GM19372 (cell line): ENCODE results near the gene HSH2D.
"Not testable (repeated sequence)": the region's sequence is repeated elsewhere in the genome, so short reads cannot be mapped to it uniquely, and the experiment has no call there.

Source experiments
- ATAC-seq: cut with Tn5 transposase; IDR thresholded peaks from one replicate; pipeline ENCODE4 v1.9.1; 2021; ENCODE audit warnings: mild to moderate bottlenecking, low read depth, moderate library complexity; ENCODE audit not compliant: unreplicated experiment

Gene HSH2D, protein sequence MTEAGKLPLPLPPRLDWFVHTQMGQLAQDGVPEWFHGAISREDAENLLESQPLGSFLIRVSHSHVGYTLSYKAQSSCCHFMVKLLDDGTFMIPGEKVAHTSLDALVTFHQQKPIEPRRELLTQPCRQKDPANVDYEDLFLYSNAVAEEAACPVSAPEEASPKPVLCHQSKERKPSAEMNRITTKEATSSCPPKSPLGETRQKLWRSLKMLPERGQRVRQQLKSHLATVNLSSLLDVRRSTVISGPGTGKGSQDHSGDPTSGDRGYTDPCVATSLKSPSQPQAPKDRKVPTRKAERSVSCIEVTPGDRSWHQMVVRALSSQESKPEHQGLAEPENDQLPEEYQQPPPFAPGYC

DNA sequence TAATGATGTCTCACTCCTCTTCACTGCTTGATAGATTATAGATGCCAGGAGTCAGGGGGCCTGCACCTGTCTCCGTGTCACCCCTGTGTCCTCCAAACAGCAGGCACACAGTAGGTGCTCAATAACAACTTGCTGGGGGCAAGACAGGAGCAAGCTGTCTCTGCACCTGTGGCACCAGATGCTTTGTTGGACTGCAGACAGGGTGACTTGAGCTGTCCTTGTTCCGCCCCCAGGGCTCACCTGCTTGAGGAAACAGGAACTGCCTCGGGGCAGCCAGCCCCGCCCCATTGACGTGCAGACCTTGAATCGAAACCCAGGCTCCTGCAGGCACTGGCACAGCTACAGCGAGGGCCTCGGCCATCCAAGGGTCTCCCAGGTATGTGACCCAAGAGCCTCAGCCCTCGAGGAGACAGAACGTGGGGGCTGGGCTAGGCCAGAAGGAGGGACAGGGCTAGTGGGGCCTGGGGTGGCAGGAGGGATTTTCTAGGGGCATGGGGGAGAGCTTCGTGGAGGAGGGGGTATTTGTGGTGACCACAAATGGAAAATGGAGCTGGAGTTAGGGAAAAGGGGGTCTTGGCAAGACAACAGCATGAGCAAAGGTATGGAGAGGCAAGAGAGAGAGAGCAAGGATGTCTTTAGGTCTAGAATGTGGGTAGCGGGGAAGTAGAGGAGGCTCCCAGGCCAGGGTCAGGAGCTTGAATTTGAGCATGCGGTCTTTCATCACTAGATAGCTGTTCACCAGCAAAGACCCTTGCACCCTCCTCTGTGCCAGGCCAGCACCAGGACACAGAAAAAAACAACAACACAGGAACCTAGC is at the start of gene HSH2D:
TSS of gene HSH2D (plus strand) at position 287 of the 817 bp plus-strand sequence. CDS start 5,066 bp downstream, outside the sequence.
- ATAC-seq = peak; percentile 48

DNA sequence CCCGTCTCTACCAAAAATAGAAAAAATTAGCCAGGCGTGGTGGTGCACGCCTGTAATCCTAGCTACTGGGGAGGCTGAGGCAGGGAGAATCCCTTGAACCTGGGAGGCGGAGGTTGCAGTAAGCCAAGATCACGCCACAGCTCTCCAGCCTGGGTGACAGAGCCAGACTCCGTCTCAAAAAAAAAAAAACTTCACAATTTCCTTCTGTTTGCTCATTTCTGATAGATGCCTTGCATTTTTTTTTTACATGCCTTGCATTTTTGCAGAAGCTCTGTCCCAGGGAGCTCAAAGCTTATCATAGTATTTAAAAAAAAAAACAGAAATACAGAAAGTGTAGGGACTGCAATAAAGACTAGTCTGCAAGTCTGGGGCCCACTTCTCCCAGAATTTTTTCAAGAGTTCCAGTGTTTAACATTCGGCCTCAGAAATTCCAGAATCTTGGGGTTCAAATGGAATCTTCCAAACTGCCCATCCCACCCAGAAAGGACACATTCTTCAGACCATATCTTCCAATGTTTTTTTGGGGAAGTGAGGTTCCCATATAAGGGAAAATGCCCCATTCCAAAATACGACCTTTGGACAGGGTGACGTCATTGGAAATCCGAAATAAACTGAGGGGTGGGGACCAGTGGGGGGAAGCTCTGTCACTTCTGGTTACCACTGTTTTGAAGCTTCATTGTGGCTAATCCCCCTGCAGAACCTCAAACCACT is 49.0 kb upstream of the HSH2D start:
- no peak for ATAC-seq

DNA sequence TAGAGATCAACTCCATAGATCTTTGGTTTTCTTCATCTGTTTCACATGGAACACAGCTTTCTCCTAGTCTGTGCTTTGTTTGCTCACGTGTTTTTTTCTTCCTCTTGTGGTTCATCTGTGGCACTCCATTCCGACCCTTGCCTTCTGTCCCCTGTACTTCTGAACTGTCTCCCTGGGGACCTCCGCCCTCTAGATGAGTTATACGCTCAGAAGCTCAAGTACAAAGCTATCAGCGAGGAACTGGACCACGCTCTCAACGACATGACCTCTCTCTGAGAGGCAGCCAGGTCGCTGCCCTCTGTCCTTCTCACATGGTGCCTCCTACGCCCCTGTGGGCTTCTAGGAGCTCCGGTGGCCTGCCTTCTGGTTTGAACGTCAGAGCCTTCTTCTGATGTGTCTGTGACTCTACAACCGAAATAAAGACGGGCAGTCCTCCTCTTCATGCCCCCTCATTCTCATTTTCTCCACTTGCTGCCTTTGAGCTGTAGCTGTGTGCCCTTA is 48.4 kb upstream of the HSH2D start:
- ATAC-seq = no peak

DNA sequence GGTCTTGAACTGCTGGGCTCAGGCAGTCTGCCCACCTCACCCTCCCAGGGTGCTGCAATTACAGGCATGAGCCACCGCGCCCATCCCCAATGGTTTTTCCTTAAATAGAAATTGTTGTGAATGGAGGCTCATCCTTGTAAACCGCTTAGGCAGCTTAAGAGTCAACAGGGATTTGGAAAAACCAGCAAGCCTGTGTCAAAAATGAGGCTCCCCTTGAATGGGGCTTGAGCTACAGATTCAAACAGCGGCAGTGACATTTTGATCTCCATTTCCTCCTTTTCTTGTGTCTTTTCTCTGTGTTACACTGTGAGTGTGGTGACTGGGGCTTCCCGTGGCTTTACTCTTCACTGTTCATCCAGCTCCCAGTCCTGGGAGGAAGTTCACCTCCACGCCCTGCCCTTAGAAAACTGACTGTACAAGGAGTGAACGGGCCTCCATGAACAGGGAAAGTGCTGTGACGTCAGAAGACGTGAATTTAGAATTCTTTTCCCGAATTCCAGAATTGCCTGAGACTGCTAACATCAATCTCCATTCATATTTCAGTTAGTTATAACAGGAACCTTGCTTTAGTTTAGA is 47.1 kb upstream of the HSH2D start:
- no peak for ATAC-seq

DNA sequence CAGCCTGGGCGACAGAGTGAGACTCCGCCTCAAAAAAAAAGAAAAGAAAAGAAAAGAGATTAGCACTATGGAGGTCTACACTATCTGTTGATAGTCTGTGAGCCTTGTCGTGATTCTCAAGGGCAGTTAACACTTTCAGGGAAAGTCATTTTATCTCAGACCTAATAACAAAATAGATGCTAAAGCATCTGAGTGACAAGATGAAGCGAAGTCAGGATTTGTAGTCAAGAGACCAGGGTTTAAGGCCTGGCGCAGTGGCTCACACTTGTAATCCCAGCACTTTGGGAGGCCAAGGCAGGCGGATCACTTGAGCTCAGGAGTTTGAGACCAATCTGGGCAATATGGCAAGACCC is 45.1 kb upstream of the HSH2D start:
- ATAC-seq = no peak

DNA sequence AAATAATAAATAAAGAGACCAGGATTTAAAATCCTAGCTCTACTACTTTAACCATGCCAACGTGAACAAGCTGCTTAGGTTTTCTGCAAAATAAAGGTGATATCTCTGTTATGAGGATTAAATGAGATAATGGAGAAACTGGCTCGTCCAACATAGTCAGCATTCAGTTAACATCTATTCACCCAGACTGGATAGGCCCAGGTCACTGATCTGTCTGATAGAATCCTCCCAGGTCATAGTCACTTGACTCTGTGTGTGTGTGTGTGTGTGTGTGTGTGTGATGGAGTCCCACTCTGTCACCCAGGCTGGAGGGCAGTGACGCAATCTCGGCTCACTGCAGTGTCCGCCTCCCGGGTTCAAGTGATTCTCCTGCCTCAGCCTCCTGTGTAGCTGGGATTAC is 44.7 kb upstream of the HSH2D start:
- ATAC-seq = no peak

DNA sequence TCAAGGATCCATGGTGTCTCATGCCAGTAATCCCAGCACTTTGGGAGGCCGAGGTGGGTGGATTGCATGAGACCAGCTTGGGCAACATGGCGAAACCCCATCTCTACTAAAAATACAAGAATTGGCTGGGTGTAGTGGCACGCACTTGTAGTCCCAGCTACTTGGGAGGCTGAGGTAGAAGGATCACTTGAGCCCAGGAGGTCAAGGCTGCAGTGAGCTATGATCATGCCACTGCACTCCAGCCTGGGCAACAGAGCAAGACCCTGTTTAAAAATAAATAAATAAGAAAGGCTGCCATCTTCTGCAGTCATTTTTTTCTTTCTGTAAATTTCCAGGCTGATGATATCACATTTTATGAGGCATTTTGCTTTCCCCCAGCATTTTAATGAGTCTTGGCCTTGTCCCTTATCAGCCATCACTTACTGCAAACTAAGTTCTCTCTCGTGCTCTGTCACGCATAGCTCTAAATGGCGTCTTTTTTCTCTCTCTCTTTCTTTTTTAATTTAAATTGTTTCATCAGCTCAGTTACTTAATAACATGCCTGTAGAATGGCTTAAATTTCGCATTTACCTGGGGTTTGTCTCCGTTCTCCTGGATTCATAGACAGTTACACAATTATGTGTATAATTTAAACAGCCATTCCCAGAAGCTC is 44.0 kb upstream of the HSH2D start:
- ATAC-seq = not testable (repeated sequence)

DNA sequence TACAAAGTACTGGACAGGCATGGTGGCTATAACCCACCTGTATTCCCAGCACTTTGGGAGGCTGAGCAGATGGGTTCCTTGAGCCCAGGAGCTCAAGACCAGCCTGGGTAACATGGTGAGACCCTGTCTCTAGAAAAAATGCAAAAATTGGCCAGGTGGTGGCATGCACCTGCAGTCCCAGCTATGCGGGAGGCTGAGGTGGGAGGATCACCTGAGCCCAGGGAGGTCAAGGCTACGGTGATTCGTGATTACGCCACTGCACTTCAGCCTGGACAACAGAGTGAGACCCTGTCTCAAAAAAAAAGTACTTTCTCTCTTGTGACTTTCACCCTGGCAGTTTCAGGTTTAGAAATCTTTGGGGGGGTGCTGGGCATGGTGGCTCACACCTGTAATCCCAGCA is 43.0 kb upstream of the HSH2D start:
- no peak for ATAC-seq

DNA sequence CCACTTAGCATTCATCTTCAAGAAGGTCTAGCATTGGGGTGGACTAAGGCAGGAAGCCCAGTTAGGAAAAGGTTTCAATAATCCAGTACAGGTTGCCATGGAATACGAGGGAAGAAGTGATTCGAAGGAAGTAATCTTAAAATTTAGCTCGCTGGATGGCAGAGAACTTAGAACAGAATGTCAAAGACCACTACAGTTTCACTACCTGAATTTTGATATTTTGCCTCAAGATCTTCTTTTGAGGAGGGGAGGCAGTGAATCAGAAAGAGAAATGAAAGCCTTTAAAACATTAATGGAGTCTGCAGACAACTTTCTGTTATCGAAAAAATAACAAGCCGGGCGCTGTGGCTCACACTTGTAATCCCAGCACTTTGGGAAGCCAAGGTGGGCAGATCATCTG is 38.8 kb upstream of the HSH2D start:
- no peak for ATAC-seq

DNA sequence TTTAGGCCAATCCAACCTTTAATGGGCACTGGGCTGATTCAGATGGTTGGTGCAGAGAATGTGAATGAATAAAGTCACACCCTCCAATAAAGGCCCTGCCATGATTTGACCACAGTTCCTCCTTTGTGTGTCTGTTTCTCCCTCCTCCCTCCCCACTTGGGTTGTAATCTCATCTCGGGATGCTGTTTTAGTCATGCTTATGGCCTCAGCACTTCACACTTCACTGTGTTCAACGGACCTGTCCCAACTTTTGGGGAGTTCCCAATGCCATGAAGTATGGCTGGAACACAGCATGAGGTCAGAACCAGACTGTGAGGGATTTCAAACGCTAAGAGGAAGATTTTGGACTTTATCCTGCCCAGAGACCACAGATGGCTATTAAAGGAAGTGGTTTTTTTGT is 37.4 kb upstream of the HSH2D start:
- no peak for ATAC-seq

DNA sequence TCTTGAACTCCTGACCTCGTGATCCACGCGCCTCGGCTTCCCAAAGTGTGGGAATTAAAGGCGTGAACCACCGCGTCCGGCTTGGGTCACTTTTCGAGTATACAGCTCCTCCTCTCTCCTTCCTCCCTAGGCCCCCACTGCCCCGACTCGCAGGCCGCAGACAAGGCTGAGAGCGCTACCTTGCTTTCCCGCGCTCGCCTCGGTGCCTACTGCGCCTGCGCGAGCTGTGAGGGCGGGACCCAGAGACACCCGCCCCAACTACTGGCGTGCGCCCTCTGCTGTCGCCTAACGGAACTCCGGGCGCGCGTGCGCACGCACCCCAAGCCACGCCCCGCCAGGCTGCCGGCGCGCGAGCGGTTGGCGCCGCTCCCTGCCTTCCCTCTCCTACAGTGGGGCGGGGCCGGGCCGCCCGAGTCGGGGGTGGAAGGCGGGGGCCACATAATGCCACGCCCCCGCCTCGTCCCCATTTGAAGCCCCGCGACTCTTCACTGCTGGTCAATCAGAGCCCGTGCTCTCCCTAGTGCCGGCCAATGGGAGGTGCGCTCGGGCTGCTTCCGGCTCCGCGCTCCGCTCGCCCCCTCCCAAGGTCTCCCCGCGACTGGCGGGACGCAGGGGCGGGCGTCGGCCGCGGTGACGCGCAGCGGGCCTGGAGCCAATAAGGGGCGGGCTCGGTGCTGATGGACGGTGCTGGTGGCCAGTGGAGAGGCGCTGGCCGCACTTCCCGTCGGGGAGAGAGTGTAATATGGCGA is 32.2 kb upstream of the HSH2D start, which contains the start of gene RAB8A:
TSS of gene RAB8A (plus strand) at position 730 of the 749 bp plus-strand sequence. CDS start at position 743, 13 bp downstream.
- ATAC-seq = peak; percentile 84

DNA sequence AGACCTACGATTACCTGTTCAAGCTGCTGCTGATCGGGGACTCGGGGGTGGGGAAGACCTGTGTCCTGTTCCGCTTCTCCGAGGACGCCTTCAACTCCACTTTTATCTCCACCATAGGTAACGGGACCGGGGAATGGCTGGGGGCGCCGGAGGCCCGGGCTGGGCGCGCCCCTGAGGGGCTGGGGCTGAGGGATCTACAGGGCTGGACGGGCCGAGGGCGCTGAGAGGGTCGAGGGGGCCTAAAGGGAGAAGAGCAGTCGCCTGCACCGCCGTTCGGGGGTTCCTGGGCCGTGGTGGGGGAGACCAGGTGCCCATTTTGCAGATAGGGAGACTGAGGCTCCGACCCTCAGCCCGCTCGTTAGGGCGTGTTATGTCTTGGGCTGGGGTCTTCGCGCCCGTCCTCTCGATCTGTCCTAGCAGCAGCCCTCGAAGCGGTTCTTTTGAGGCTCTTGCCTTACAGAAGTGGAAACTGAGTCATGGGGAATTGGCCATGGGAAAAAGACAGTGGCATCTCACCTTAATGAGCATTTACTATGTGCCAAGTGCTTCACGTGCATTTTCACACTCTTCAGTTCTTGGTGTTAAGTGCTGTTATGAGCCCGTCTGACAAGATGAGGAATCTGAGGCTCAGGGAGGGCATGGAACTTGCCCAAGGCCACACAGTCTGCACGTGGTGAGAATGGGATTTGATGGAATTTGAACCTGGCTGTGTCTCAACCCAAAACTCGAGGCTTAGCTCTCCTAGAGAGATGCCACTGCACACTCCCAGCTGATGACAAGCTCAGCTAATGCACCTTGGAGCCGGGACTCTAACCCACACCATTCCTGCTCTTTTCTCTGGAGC is 31.4 kb upstream of the HSH2D start:
- ATAC-seq = no peak

DNA sequence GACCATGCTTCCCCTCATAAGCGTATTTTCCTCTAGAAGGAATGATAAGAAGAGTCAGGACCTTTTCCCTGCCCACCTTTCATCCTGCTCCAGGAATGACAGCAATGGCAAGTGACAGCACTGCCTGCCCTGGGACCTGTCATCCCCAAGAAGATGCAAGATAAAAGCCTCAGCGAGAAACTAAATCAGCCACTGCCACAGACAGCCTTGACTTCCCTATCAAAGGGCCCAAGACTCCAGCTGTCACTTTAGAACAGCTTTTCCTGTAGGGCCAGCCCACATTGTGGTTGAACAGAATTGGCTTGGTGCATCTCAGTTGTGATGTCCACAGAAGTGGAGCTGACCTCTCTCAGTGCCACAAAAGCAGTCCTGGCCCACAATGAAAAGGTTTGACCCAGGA is 30.7 kb upstream of the HSH2D start:
- no peak for ATAC-seq

DNA sequence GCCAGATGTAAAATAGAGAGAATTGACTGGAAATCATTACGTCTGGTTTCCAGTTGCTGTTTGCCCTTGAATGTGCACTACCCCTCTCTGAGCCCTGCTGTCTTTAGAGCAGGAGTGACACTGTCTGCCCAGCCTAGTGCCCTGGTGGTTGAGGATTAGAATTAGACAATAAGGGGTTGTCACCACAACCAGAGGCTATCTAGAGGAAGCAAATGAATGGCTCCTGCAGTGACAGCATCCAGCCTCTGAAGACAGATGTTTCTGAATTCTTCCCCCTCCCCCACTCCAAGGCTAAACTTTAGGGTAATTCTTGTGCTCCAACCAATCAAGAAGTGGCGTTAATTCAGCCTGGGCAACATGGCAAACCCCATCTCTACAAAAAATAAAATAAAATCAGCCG is 29.8 kb upstream of the HSH2D start:
- ATAC-seq = no peak

DNA sequence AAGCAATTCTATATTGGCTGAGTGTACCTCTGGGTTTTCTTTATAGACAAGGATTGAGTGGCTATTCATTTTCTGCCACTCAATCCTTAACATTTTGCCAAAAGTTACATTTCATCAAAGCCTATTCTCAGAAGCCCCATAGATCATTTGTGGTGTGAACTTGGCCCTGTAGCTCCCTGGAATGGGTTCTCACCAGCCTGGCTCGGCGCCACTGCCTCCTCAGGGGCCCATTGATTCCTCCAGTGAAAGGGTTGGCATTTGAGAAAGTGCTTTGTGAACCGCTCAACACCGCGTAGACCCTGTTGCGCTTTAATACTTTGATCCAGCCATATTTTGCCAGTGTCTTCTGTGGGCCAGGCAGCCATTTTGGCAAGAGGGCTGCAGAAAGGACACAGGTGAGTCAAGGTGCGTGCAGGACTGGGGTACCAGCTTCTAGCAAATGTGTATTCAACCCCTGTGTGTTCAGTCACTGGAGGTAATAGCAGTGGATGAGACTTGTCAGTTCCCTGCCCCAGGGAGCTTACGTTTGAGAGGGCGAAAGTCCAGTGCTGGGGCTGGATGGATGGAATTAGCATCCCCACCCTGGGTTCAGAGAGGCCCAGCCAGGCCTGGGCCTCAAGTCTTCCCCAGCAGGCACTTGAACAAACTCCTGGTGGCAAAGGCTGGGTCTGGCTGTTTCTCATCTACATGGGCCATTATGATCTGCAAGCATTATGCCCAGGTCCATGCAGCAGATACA is 28.0 kb upstream of the HSH2D start:
- no peak for ATAC-seq

DNA sequence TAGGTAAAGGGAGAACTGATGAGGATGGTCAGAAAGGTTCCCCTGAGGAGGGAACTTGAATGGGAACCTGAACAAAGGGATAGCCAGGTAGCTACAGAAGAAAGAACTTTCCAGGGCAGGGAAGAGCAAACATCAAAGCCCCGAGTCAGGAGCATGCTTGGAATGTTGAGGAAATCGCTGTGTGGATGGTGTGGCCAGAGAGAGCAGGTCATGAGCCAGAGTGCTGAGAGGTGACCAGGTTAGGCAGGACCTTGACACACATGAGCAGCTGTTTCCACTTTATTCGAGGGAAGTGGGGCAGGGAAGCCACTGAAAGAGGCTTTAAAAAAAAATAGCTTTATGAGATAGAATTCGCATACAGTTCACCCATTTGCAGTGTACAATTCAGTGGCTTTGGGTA is 27.4 kb upstream of the HSH2D start:
- no peak for ATAC-seq

DNA sequence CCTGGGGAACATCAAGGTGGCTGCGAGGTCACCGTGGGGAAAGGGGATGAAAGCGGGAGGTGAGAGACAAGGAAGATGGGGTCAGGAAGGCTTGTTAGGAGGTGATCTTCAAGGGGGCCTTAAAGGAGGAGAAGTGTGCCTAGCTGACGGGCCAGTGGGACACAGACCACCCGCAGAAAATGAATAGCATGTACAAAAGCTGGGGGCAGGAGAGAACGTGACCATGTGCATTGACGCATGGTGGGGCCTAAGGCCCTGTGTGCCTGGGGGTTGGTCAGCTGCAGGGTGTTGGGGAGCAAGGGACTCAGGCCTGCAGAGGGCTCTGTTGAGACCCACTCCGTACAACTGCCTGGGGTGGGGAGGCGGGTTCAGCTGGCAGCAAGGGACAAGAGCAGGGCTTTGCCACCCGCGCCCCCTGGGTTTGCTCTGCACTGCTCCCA is 25.9 kb upstream of the HSH2D start:
- ATAC-seq = no peak

DNA sequence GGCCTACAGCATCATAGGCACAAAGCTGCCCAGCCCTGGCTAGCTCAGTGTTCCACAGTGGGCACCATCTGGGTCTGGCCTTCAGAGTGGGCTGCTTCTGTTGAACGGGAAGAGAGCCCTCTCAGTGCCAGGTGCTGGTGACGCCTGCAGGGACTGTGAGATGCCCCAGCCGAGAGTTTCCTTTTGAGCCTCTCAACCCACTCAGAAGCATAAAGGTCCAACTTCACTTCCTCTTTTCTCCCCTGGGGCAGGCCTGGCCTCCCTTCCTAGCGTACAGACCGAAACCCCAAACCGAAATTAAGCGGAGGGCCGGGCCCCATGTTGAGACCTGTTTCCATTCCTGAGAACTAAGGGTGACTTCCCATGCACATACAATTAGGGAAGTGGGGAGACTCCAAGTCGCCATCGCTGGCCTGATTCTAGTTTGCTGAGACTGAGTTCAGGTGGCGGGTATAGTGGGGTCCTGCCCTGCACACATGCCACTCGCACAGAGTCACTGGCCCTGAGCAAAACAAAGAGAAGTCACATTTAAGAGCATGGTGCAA is 24.9 kb upstream of the HSH2D start:
- ATAC-seq = peak; percentile 70
